H9 (cell line): Measurements from ENCODE around the gene PIK3C2B. TPM values are rescaled to one million over a fixed set of nuclear protein-coding genes. Genes with fewer than 3 reads are reported as not detected.
"Not testable (repeated sequence)": the region's sequence is repeated elsewhere in the genome, so short reads cannot be mapped to it uniquely, and the experiment has no call there.

Experiments
- DNase-seq: peaks from one replicate; pipeline ENCODE4 v3.0.0-alpha.2; 2017
- H2AFZ ChIP-seq: one replicate; pipeline ENCODE4 v1.6.1; 2013; ENCODE audit warnings: mild to moderate bottlenecking, low read length, control low read depth, moderate library complexity
- H2AK5ac ChIP-seq: 2 replicates; pipeline ENCODE4 v1.6.1; 2013; ENCODE audit warnings: low read length, control low read depth, mixed read lengths; ENCODE audit not compliant: insufficient read length
- H2BK120ac ChIP-seq: one replicate; pipeline ENCODE4 v1.6.1; 2013; ENCODE audit warnings: low read depth, mild to moderate bottlenecking, low read length, control low read depth, inconsistent platforms; ENCODE audit not compliant: poor library complexity, severe bottlenecking
- H2BK12ac ChIP-seq: 2 replicates; pipeline ENCODE4 v1.6.1; 2013; ENCODE audit warnings: low read length, control low read depth, mixed read lengths, low read depth; ENCODE audit not compliant: insufficient read length
- H2BK15ac ChIP-seq: 2 replicates; pipeline ENCODE4 v1.6.1; 2013; ENCODE audit warnings: low read depth, low read length, control low read depth
- H2BK20ac ChIP-seq: one replicate; pipeline ENCODE4 v1.6.1; 2013; ENCODE audit warnings: low read depth, mild to moderate bottlenecking, low read length, control low read depth, inconsistent platforms; ENCODE audit not compliant: poor library complexity, severe bottlenecking
- H2BK5ac ChIP-seq: 2 replicates; pipeline ENCODE4 v1.6.1; 2013; ENCODE audit warnings: low read length, control low read depth, mixed read lengths; ENCODE audit not compliant: insufficient read length
- H3K14ac ChIP-seq: 2 replicates; pipeline ENCODE4 v1.6.1; 2013; ENCODE audit warnings: low read length, control low read depth; ENCODE audit not compliant: insufficient read depth
- H3K18ac ChIP-seq: 2 replicates; pipeline ENCODE4 v1.6.1; 2013; ENCODE audit warnings: low read depth, mild to moderate bottlenecking, mixed read lengths, low read length, control low read depth; ENCODE audit not compliant: insufficient read length
- H3K23ac ChIP-seq: 2 replicates; pipeline ENCODE4 v1.6.1; 2013; ENCODE audit warnings: low read length, control low read depth, mixed read lengths, low read depth; ENCODE audit not compliant: insufficient read length
- H3K23me2 ChIP-seq: 2 replicates; pipeline ENCODE4 v1.6.1; 2013; ENCODE audit warnings: low read depth, mild to moderate bottlenecking, mixed read lengths, low read length, control low read depth; ENCODE audit not compliant: insufficient read length, poor library complexity, severe bottlenecking
- H3K27ac ChIP-seq: 2 replicates; pipeline ENCODE4 v1.5.1; 2013; ENCODE audit warnings: low read length, control low read depth, mixed read lengths, low read depth; ENCODE audit not compliant: insufficient read length
- H3K27me3 ChIP-seq: 2 replicates; pipeline ENCODE4 v1.6.1; 2013; ENCODE audit warnings: low read length, control low read depth, inconsistent platforms; ENCODE audit not compliant: insufficient read depth
- H3K4ac ChIP-seq: 2 replicates; pipeline ENCODE4 v1.6.1; 2013; ENCODE audit warnings: low read depth, mild to moderate bottlenecking, control low read depth, inconsistent platforms, low read length, moderate library complexity
- H3K4me1 ChIP-seq: 2 replicates; pipeline ENCODE4 v1.6.1; 2013; ENCODE audit warnings: low read length, control low read depth, inconsistent platforms; ENCODE audit not compliant: insufficient read depth
- H3K4me2 ChIP-seq: 2 replicates; pipeline ENCODE4 v1.6.1; 2013; ENCODE audit warnings: low read length, control low read depth, mixed read lengths; ENCODE audit not compliant: insufficient read length, insufficient read depth
- H3K56ac ChIP-seq: 2 replicates; pipeline ENCODE4 v1.6.1; 2013; ENCODE audit warnings: low read depth, mild to moderate bottlenecking, mixed read lengths, low read length, control low read depth; ENCODE audit not compliant: insufficient read length
- H3K79me1 ChIP-seq: 2 replicates; pipeline ENCODE4 v1.6.1; 2013; ENCODE audit warnings: low read depth, mild to moderate bottlenecking, moderate library complexity, low read length, control low read depth, inconsistent platforms; ENCODE audit not compliant: insufficient read depth, poor library complexity, severe bottlenecking
- H3K79me2 ChIP-seq: 2 replicates; pipeline ENCODE4 v1.6.1; 2013; ENCODE audit warnings: low read length, control low read depth, inconsistent platforms; ENCODE audit not compliant: insufficient read depth
- H3K9ac ChIP-seq: 2 replicates; pipeline ENCODE4 v1.6.1; 2013; ENCODE audit warnings: low read length, control low read depth, mixed read lengths; ENCODE audit not compliant: insufficient read length; ENCODE audit errors: extremely low read depth
- H3K9me3 ChIP-seq: one replicate; pipeline ENCODE4 v1.6.1; 2013; ENCODE audit warnings: low read depth, low read length, inconsistent platforms; ENCODE audit not compliant: control insufficient read depth
- H3T11ph ChIP-seq: one replicate; pipeline ENCODE4 v1.6.1; 2013; ENCODE audit warnings: mild to moderate bottlenecking, low read length, control low read depth, inconsistent platforms
- H4K20me1 ChIP-seq: one replicate; pipeline ENCODE4 v1.6.1; 2013; ENCODE audit not compliant: control insufficient read depth, insufficient read length, insufficient read depth
- H4K5ac ChIP-seq: 2 replicates; pipeline ENCODE4 v1.6.1; 2013; ENCODE audit warnings: low read depth, mild to moderate bottlenecking, mixed read lengths, low read length, control low read depth; ENCODE audit not compliant: insufficient read length
- H4K8ac ChIP-seq: replicated peaks from 2 replicates; pipeline ENCODE4 v1.6.1; 2013; ENCODE audit warnings: low read length, control low read depth, mixed read lengths, low read depth; ENCODE audit not compliant: insufficient read length
- H4K91ac ChIP-seq: 2 replicates; pipeline ENCODE4 v1.6.1; 2013; ENCODE audit warnings: low read depth, mild to moderate bottlenecking, moderate library complexity, mixed read lengths, low read length, control low read depth; ENCODE audit not compliant: insufficient read length
- H3K27ac Mint-ChIP-seq, 3 experiments: 2 replicates in 2 of 3; 3 replicates in 1 of 3; pipeline ENCODE4 v1.8.0; 2020 to 2021; ENCODE audit warnings: mixed read lengths in 3 of 3, mild to moderate bottlenecking in 1 of 3, moderate library complexity in 1 of 3
- H3K27me3 Mint-ChIP-seq: 2 replicates; pipeline ENCODE4 v1.8.0; 2021; ENCODE audit warnings: low read depth, mild to moderate bottlenecking, moderate library complexity, mixed read lengths
- H3K36me3 Mint-ChIP-seq, 3 experiments: 2 replicates in 2 of 3; 3 replicates in 1 of 3; pipeline ENCODE4 v1.8.0; 2020 to 2021; ENCODE audit warnings: low read depth in 3 of 3, mixed read lengths in 3 of 3; ENCODE audit not compliant: insufficient read depth in 1 of 3
- H3K4me1 Mint-ChIP-seq, 2 experiments: 2 replicates each; pipeline ENCODE4 v1.8.0; 2020; ENCODE audit warnings: mixed read lengths in 2 of 2
- H3K4me3 Mint-ChIP-seq, 2 experiments: 2 replicates in 1 of 2; 3 replicates in 1 of 2; pipeline ENCODE4 v1.8.0; 2020 to 2021; ENCODE audit warnings: mild to moderate bottlenecking in 2 of 2, mixed read lengths in 2 of 2, moderate library complexity in 1 of 2
- H3K9me3 Mint-ChIP-seq, 2 experiments: 2 replicates in 1 of 2; 3 replicates in 1 of 2; pipeline ENCODE4 v1.8.0; 2020; ENCODE audit warnings: mild to moderate bottlenecking in 2 of 2, mixed read lengths in 2 of 2, moderate library complexity in 1 of 2
- CTCF ChIP-seq: fragments of 200-600 bp; sonication (generic); conservative IDR thresholded peaks from 3 replicates; pipeline ENCODE4 v1.8.0; 2021; ENCODE audit warnings: antibody characterized with exemption, mild to moderate bottlenecking
- WGBS: extraction: QIAGEN DNeasy Blood & Tissue Kit; methylation state at CpG from one replicate; pipeline ENCODE4 v1.1.7; 2013; ENCODE audit warnings: missing lambda C conversion rate, low lambda C conversion rate, mixed read lengths; ENCODE audit not compliant: insufficient read length; ENCODE audit errors: extremely low coverage; 5-methylcytosine and 5-hydroxymethylcytosine counted together
- total RNA-seq: library from RNA; stranded (reverse); gene quantifications from 2 replicates; pipeline ENCODE4 v1.2.1, GENCODE V29; 2021

PIK3C2B gene
- total RNA-seq, 1 experiment from 2014 or later: 13.1 TPM

GRCh38 chr1:204487256-204487615, 7.4 kb downstream of the PIK3C2B start:
- Mint-ChIP-seq H3K36me3 (no peaks in the 10 kb centered on the region), H3K4me1 (peaks cover 6 to 16% of the 10 kb centered on the region in 2 experiments), H3K27ac (no peak overlapping the region), H3K27me3 (no peaks in the 10 kb centered on the region), H3K9me3 (no peaks in the 10 kb centered on the region), H3K4me3 (no peak overlapping the region)
- Histone ChIP-seq H4K5ac (no peak overlapping the region), H3K56ac (no peak overlapping the region), H3K9me3 (no peaks in the 10 kb centered on the region), H3K4me1 (peaks cover 3% of the 10 kb centered on the region; the same call in 1 of the 2 replicates), H3K4me2 (no peak overlapping the region), H3K23me2 (no peaks in the 10 kb centered on the region), H3K79me2 (no peaks in the 10 kb centered on the region), H2BK15ac (no peak overlapping the region), H2AFZ (no peak overlapping the region), H3T11ph (no peak overlapping the region), H4K8ac (no peak overlapping the region), H2BK5ac (no peak overlapping the region), H2BK20ac (no peak overlapping the region), H3K27me3 (no peaks in the 10 kb centered on the region), H2BK12ac (no peak overlapping the region), H3K4ac (no peak overlapping the region), H3K18ac (no peak overlapping the region), H2AK5ac (no peak overlapping the region), H3K27ac (no peak overlapping the region), H2BK120ac (no peak overlapping the region), H3K14ac (no peak overlapping the region), H3K23ac (no peak overlapping the region), H3K79me1 (no peaks in the 10 kb centered on the region), H4K20me1 (no peaks in the 10 kb centered on the region), H3K9ac (no peak overlapping the region), H4K91ac (no peak overlapping the region)
- no peak for TF ChIP-seq CTCF
- no peak for DNase-seq
- WGBS: 100% methylated on average over 2 of the region's 5 CpGs

- H3K9me3 ChIP-seq: not testable (repeated sequence)
- WGBS: no CpG with 5 or more reads among the region's 9 CpGs
Observed at GRCh38 chr1:204486513-204487255, 7.9 kb downstream of the PIK3C2B start.

More at GRCh38 chr1:204486513-204487255, 7.9 kb downstream of the PIK3C2B start:
- not testable (repeated sequence) for H3K36me3 Mint-ChIP-seq, H2BK5ac ChIP-seq, H4K5ac ChIP-seq, H3K23me2 ChIP-seq, H3K4me1 ChIP-seq, H3K14ac ChIP-seq, H2BK12ac ChIP-seq, H3K9me3 Mint-ChIP-seq, H3K4me3 Mint-ChIP-seq, H3K79me1 ChIP-seq, H2AK5ac ChIP-seq, H3K18ac ChIP-seq, H3K56ac ChIP-seq, H3K9ac ChIP-seq, H2BK15ac ChIP-seq, H4K8ac ChIP-seq, H3T11ph ChIP-seq, H3K27me3 Mint-ChIP-seq, H2AFZ ChIP-seq, DNase-seq, H3K4ac ChIP-seq, H4K91ac ChIP-seq, H3K27ac ChIP-seq, H3K79me2 ChIP-seq, H3K23ac ChIP-seq, H4K20me1 ChIP-seq, H2BK120ac ChIP-seq, H3K4me2 ChIP-seq, H3K27me3 ChIP-seq, H3K27ac Mint-ChIP-seq, H2BK20ac ChIP-seq
- peaks cover 10 to 16% of the 10 kb centered on the region in 2 experiments for H3K4me1 Mint-ChIP-seq
